ENCODE measurements around the gene SNRNP25.
"Not testable (repeated sequence)": the region's sequence is repeated elsewhere in the genome, so short reads cannot be mapped to it uniquely, and the experiment has no call there.

The SNRNP25 gene

DNA sequence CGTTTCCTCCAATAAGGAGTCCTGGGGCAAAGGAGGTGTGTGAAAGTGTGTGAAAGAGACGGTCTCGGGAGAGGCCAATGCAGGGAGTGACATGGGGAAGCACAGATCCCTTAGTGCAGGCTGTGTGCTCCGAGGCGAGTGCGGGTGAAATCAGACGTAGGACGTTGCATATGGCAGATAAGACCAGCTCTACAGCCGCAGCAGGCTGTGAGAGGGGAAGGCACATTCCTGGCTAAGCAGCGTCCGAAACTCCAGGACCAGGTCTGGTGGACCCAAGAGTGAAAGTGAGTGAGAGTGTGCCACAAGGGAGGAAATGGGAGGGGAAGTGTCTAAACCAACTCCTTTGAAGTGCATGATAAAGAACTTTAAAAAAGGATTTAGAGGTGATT, 11.6 kb upstream of the SNRNP25 start:
- no peak for DNase-seq

DNA sequence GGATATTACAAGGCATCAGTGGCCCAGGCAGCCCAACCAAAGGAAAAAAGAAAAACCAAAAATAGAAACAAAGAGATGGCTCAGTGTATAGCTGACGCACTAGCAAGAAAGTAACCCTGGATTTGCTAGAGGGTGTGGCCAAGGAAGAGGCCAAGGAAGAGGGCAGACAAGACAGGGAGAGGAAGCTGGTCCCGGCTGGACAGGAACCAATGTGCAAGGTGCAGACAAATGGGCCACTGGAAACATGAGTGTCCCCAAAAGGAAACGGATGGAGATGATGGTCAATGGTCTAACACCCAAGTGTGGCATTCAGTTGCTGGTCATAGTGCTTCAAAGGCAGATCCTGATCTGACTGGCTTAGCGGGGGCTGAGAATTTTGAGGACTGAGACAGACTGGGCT, 10.9 kb upstream of the SNRNP25 start:
- no peak for DNase-seq

GRCh38 chr16:43294-43693, 10.3 kb upstream of the SNRNP25 start:
- no peak for DNase-seq

DNA sequence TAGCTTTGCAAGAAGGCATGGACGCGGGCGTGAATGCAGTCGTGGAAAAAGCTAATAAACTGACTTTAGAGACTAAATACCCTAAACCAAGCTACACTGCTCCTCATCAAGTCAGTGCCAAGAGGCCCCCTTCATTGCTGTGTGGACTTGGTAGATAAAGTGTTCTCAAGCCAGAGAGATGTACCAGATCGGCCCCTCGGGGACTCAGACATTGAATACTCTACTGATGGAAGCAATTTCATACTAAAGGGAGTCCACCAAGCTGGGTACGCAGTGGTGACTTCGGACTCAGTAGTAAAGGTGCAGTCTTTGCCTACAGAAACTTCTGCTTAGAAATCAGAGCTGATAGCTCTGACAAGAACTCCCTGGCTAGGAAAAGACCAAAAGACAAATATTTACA, 9.0 kb upstream of the SNRNP25 start:
- DNase-seq, result no peak

DNA sequence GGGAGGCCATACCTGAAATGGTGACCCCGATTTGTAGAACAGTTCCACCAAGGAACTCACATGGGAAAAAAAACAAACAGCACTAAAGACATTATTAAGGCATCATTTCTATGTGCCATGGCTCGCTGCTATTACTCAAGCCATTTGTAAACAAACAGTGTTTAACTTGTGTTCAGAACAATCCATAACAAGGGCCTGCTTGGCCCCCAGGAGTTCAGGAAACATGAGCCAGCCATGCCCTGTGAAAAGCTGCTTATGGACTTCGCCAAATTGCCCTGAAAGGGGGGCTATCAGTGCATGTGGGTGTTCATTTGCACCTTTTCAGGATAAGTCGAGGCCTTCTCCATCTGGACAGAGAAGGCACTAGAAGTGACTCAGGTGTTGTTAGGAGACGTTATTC, 8.2 kb upstream of the SNRNP25 start:
- no peak for DNase-seq

DNA sequence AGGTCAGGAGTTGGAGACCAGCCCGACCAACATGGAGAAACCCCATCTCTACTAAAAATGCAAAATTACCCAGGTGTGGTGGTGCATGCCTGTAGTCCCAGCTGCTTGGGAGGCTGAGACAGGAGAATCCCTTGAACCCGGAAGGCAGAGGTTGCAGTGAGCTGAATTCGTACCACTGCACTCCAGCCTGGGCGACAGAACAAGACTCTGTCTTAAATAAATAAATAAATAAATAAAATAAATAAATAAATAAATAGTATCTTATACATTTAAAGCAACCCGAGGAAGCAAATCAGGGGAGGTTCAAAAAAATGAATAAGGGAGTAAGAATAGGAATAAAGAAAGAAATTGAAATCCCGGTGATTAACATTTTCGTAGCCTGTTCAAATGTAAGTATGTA, 7.1 kb upstream of the SNRNP25 start:
- DNase-seq, result not testable (repeated sequence)

- DNase-seq, result no peak
These were observed 6.4 kb upstream of the SNRNP25 start for GRCh38 chr16:47234-47633.

DNA sequence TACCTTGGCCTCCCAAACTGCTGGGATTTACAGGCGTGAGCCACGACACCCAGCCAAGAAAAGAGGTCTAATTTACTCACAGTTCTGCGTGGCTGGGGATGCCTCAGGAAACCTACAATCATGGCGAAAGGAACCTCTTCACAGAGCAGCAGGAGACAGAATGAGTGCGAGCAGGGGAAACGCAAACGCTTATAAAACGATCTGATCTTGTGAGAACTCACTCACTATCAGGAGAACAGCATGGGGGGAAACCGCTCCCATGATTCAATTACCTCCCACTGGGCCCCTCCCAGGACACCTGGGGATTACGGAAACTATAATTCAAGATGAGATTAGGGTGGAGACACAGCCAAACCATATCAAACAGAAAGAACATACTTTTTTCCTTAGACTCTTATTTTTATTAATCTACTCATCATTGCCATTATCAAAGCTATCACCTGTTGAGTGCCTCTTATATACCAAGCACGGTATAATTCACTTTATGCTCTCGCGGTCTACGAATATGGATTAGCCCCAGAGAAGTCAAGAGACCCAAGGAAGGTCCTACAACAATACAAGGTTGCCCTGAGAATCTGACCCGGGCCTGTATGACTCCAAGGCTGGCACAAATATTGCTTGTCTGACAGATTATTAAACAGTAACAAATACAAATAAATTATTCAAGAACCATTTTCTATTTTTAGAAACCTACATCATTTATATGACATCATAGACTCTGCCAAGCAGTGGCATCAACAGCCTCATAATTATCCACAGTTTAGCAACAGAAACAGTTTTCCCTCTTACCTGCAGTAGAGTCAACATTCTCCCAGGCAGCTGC, 2.6 kb upstream of the SNRNP25 start:
- DNase-seq, result no peak

DNA sequence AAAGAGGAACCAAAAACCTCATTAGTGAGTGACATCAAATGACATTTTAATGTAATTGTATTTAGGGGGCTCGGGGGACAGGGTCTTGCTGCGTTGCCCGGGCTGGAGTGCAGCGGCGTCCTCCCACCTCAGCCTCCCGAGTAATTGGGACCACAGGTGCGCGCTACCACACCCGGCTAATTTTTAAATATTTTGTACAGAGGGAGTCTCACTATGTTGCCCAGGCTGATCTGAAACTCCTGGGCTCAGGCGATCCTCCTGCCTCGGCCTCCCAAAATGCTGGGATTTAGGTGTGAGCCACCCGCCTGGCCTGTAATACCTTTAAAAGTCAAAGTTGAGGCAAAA, 581 bp downstream of the SNRNP25 start:
- no peak for DNase-seq

DNA sequence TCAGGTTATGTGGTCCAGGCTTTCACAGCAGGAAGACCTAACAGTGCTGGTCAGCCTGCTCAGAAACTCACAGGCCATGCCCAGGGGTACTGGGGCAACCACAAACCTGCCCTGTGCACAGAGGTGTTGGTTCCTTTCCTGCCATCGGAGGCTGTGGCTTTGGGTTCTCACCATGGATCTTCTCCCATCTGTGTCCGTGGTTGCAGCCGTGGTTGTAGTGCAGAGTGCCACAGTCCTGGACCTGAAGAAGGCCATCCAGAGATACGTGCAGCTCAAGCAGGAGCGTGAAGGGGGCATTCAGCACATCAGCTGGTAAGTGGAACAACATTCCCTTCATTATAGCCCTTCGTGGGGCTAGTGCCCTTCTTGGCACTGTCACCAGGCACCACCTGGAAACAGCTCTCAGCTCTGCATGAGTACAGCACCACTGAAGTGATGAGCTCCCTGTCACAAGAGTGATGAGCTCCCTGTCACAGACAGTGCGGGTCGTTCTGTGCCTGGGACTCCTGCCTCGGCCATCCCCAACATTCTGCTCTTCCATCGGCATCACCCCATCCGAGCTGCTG, 2.0 kb downstream of the SNRNP25 start:
- no peak for DNase-seq

DNA sequence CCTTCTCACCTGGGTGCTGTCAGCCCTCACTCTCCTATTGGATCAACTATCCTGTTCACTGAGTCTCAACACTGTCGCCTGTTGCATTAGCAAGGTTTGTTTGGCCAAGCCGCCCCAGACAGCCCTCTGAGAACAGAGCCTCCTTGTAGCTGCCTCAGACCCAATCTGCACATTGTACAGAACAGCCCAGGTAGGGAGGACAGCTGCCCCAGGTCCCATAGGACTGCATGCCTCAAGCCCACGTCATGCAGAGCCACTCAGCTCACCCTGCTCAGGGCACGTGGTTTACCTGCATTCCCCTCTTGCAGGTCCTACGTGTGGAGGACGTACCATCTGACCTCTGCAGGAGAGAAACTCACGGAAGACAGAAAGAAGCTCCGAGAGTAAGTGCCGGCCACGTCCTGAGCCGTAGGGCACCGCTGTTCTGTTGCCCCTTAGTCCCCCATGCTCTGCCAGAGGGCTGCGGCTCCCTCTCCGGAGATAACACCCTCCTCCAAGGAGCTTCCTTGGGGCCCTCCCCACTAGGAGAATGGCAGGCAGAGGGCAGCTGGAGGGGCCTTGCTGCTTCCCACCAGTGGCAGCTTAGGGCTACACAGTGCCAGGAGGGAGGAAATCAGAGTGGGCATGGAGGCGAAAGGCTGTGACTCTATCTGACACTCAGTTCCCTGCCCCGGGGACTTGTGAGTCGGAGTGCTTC, 2.8 kb downstream of the SNRNP25 start:
- no peak for DNase-seq

- no peak for DNase-seq
These were observed 4.1 kb downstream of the SNRNP25 start for GRCh38 chr16:57711-58110.

GRCh38 chr16:58491-59439, 5.1 kb downstream of the SNRNP25 start:
- no peak for DNase-seq

GRCh38 chr16:59440-60059, 5.9 kb downstream of the SNRNP25 start:
- no peak for DNase-seq

GRCh38 chr16:60166-60565, 6.5 kb downstream of the SNRNP25 start:
- DNase-seq, result no peak

DNA sequence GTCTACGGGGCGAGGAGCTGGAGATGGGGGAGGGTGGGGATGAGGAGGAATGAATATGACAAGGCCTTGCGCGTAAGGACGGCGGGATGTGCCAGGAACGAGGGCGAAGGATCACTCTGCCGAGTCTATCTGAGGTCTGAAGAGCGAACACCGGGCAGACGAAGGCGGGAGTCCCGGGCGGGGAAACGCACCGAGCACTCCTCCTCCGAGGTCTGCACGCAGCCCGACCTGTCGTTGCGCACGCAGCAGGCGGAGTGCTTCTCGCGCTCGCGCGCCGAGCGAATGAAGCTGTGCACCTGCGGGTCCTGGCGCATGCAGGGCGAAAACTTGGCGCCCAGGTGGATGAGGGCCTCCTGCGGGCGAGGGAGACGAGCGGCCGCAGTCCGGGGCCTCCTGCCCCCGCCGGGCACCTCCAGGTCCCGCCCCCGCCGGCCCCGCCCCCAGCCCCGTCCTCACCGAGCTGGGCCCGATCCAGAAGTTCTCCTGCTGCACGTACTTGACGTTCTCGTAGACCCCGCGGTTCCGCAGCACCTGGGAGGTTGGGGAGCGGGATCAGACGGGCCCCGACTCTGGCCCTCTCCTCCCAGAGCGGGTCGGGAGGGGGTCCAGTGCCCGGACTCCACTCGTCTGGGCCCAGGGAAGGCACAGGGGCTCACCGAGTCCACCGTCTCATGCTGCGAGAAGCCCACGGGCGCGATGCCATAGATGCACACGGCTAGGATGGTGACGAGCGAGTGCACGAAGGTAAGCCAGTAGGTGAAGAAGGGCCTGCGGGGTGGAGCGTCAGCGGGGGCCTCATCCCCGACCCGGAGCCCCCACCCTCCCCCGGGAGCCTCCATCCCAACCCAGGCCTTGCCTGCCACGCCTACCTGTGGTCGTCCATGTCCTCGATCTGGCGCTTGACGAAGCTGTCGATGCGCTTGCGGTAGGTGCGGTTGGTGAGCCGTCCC, 7.6 kb downstream of the SNRNP25 start:
- no peak for DNase-seq

GRCh38 chr16:61879-62281, 8.3 kb downstream of the SNRNP25 start:
- DNase-seq, result no peak

DNA sequence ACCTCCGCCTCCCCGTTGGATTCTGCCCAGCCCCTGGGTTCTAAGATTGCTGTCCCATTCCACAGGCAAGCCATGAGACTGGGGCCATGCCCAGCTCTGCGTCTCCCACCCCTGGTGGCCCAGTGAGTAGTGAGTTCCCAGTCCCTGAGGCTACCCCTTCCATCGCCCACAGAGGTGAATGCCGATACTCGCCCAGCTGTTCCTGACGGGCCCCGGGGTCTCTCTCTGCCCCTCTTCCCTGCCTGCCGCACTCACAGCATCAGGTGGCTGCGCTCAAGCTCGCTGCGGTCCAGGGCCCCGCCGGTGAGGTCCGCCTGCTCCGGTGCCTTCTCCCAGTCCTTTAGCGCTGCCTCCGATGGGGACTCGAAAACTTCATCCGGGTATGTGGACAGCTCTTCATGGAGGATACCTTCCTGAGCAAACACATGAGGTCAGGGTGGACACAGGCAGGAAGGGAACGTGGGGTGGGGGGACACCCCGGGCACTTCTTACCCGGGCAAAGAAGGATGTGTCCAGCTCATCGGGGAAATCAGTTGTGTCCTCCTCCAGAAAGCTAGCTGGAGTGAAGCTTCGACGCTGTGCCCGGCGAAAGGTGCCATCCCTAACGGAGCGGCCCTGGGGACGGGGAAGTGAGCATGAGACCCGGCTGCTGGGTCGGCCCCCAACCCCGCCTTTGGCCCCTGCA, 8.8 kb downstream of the SNRNP25 start:
- DNase-seq, result no peak

DNA sequence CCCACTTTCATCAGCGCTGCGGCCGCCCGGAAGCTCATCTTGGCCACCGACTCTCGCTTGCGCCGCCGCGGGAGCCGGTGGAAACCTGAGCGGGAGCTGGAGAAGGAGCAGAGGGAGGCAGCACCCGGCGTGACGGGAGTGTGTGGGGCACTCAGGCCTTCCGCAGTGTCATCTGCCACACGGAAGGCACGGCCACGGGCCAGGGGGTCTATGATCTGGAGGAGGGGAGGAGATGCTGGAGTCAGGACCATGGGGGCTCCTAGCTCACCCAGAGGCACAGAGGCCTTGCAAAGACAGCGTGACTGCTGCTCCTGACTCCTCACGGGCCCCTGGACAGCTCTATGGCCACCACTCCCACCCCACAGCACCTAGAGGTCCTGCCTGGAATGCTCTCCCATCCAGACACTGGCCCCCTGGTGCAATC, 9.4 kb downstream of the SNRNP25 start:
- DNase-seq, result no peak

DNA sequence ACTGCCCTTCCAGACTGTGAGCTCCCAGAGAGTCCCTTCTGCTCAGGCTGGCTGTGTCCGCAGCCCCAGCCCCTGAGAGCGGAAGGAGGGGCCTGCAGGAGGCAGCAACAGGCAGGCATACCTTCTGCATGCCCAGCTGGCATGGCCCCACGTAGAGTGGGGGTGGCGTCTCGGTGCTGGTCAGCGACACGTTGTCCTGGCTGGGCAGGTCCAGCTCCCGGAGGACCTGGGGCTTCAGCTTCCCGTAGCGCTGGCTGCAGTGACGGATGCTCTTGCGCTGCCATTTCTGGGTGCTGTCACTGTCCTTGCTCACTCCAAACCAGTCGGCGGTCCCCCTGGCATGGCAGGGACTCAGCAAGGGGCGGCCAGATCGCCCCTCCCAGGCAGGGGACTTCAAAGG, 9.8 kb downstream of the SNRNP25 start:
- no peak for DNase-seq
